ENCODE data around the gene HEATR9.

- TF ChIP-seq CTCF (IDR thresholded peaks at IDR 0.05) = no peak
- TF ChIP-seq POLR2A (IDR thresholded peaks at IDR 0.05) = no peak
Observed at GRCh38 chr17:35900280-35900679, 31.6 kb upstream of the HEATR9 start.

All from testis (tissue), 2 donors.